HL-60 (cell line): ENCODE results near the gene NPDC1.

ENCODE experiments used
- DNase-seq, 2 experiments: peaks; one replicate each; pipeline ENCODE4 v3.0.0-alpha.2; 2010 to 2020; ENCODE audit warnings: low read depth in 1 of 2, low spot score in 1 of 2
- H3K27ac ChIP-seq: fragments of 250-450 bp; sonication (Bioruptor Pico); replicated peaks from 2 replicates; pipeline ENCODE4 v1.5.1; 2020; ENCODE audit warnings: mild to moderate bottlenecking, moderate library complexity
- H3K27me3 ChIP-seq: fragments of 250-450 bp; sonication (Bioruptor Pico); 2 replicates; pipeline ENCODE4 v1.5.1; 2021; ENCODE audit warnings: mild to moderate bottlenecking, moderate library complexity; ENCODE audit not compliant: insufficient read depth, poor library complexity, severe bottlenecking
- H3K4me3 ChIP-seq: replicated peaks from 2 replicates; pipeline ENCODE4 v1.5.1; 2011; ENCODE audit warnings: mild to moderate bottlenecking, control low read depth, low read length; ENCODE audit not compliant: insufficient read depth
- GABPA ChIP-seq: IDR thresholded peaks from 2 replicates; pipeline ENCODE4 v1.6.1; 2012; ENCODE audit warnings: low read depth
- POLR2AphosphoS5 ChIP-seq: IDR thresholded peaks from 2 replicates; pipeline ENCODE4 v1.6.1; 2012; ENCODE audit warnings: low read depth
- SPI1 ChIP-seq: IDR thresholded peaks from 2 replicates; pipeline ENCODE4 v1.6.1; 2012; ENCODE audit warnings: low read depth, mild to moderate bottlenecking, borderline replicate concordance
- TF ChIP-seq, protein P1 (sequence below): IDR thresholded peaks from 2 replicates; pipeline ENCODE4 v1.6.1; 2012; ENCODE audit warnings: low read depth; ENCODE audit not compliant: insufficient replicate concordance
- TF ChIP-seq, protein P2 (sequence below): IDR thresholded peaks from one replicate; pipeline ENCODE4 v1.5.1; 2011; ENCODE audit warnings: low read length, control low read depth, inconsistent platforms; ENCODE audit not compliant: insufficient read depth

NPDC1 gene

DNA sequence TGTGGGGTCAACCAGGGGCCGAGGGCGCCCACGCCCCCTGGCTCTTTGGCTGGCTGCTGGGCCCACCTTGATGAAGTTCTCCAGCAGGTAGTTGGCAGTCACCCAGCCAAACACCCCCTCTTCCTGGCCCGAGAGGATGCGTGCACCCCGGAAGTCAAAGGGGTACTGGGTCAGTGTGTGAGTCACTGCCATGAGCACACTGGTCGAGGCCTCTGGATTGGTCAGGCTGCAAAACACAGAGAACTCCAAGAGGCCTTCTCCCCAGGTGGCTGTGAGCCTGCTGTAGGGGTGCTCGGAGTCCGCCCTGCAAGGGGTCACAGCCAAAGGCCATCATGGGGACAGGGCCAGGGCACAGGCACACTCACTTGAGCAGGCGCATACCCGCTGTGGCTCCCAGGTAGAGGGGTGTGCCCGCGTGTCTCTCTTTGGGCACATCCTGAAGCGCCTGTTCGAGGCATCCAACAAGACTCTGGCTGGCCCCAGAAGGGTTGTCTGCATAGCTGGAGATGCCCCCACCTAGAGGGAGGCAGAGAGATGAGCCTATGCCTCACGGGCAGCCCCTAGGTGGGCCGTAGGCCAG, 5.3 kb upstream of the NPDC1 start:
- peaks cover 50% of the 10 kb centered on the region for H3K27me3 ChIP-seq
- H3K27ac ChIP-seq, result no peak overlapping the region
- no peak for DNase-seq
- TF ChIP-seq POLR2AphosphoS5 (no peak), SPI1 (no peak), GABPA (no peak)
- TF ChIP-seq, protein P1, sequence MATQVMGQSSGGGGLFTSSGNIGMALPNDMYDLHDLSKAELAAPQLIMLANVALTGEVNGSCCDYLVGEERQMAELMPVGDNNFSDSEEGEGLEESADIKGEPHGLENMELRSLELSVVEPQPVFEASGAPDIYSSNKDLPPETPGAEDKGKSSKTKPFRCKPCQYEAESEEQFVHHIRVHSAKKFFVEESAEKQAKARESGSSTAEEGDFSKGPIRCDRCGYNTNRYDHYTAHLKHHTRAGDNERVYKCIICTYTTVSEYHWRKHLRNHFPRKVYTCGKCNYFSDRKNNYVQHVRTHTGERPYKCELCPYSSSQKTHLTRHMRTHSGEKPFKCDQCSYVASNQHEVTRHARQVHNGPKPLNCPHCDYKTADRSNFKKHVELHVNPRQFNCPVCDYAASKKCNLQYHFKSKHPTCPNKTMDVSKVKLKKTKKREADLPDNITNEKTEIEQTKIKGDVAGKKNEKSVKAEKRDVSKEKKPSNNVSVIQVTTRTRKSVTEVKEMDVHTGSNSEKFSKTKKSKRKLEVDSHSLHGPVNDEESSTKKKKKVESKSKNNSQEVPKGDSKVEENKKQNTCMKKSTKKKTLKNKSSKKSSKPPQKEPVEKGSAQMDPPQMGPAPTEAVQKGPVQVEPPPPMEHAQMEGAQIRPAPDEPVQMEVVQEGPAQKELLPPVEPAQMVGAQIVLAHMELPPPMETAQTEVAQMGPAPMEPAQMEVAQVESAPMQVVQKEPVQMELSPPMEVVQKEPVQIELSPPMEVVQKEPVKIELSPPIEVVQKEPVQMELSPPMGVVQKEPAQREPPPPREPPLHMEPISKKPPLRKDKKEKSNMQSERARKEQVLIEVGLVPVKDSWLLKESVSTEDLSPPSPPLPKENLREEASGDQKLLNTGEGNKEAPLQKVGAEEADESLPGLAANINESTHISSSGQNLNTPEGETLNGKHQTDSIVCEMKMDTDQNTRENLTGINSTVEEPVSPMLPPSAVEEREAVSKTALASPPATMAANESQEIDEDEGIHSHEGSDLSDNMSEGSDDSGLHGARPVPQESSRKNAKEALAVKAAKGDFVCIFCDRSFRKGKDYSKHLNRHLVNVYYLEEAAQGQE, result no peak
- TF ChIP-seq, protein P2, sequence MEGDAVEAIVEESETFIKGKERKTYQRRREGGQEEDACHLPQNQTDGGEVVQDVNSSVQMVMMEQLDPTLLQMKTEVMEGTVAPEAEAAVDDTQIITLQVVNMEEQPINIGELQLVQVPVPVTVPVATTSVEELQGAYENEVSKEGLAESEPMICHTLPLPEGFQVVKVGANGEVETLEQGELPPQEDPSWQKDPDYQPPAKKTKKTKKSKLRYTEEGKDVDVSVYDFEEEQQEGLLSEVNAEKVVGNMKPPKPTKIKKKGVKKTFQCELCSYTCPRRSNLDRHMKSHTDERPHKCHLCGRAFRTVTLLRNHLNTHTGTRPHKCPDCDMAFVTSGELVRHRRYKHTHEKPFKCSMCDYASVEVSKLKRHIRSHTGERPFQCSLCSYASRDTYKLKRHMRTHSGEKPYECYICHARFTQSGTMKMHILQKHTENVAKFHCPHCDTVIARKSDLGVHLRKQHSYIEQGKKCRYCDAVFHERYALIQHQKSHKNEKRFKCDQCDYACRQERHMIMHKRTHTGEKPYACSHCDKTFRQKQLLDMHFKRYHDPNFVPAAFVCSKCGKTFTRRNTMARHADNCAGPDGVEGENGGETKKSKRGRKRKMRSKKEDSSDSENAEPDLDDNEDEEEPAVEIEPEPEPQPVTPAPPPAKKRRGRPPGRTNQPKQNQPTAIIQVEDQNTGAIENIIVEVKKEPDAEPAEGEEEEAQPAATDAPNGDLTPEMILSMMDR, result no peak
- H3K4me3 ChIP-seq, result no peak overlapping the region

DNA sequence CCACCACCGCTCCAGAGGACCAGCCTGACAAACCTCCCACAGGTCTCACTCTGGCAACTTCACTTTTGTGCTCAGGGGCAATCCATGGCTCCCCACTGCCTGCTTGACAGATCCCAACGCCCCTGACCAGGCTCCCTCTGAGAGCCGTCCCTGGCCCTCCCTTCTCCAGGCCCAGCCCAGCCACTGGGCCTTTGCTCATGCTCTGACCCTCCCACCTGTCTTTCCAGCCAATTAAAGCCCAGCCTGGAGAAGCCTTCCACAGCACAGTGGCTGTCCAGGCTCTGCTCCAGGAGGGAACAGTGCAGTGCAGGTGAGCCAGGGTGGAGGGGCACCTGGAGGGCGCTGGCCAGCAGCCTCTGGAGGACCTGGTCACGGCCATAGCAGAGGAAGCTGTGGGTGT, 4.6 kb upstream of the NPDC1 start:
- peaks cover 52% of the 10 kb centered on the region for H3K27me3 ChIP-seq
- no peak for DNase-seq
- TF ChIP-seq, protein P2, result no peak
- TF ChIP-seq, protein P1, result no peak
- no peak for TF ChIP-seq SPI1
- TF ChIP-seq GABPA, result no peak
- no peak for TF ChIP-seq POLR2AphosphoS5
- no peak overlapping the region for H3K27ac ChIP-seq
- no peak overlapping the region for H3K4me3 ChIP-seq

DNA sequence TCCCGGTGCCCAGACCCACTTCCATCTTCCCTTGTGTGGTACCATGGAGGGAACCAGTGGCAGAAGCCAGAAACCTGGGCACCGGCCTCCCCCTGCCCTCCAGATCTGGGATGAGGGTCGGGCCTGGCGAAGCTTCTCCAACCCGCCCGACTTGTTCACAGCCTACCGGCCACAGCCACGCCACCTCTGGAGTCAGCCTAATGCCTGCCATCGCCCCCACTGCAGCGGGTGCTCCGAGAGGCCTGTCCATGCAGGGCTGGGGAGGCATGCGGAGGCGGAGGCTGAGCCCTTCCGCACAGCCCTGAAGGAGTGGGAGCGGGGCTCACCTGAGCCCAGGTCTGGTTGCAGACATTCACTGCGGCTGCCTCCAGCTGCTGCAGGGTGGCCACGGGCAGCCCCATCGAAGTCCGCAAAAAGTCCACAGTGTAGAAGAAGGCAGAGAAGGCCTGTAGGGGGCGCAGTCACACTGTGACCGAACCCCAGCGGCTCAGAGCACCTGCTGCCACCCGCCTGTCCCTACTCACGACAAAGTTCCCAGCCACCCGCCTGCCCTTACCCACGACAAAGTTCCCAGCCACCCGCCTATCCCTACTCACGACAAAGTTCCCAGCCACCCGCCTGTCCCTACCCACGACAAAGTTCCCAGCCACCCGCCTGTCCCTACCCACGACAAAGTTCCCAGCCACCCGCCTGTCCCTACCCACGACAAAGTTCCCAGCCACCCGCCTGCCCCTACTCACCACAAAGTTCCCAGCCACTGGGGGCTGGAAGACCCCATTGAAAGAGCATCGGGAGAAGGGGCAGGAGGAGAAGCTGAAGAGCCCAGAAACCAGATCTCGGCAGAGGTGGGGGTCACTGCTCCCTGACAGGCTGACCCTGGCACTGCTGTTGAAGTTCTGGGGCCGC, 3.8 kb upstream of the NPDC1 start:
- TF ChIP-seq, protein P2, result peak; percentile 35
- TF ChIP-seq SPI1, result no peak
- peak in 1 of 2 experiments; percentile 66 for DNase-seq

More for the DNA sequence above, 3.8 kb upstream of the NPDC1 start:
- H3K27me3 ChIP-seq, result peaks cover 56% of the 10 kb centered on the region
- no peak overlapping the region for H3K27ac ChIP-seq
- H3K4me3 ChIP-seq, result no peak overlapping the region
